H1 (cell line): ENCODE measurements around the gene DTD1. TPM values are rescaled to one million over a fixed set of nuclear protein-coding genes. Genes with fewer than 3 reads are reported as not detected.

Experiments
- ATF2 ChIP-seq: IDR thresholded peaks from 2 replicates; pipeline ENCODE4 v1.6.1; 2012; ENCODE audit warnings: low read length, inconsistent platforms
- PHF8 ChIP-seq: fragments of 200-600 bp; sonication (generic); conservative IDR thresholded peaks from 2 replicates; pipeline ENCODE4 v1.7.1; 2012; ENCODE audit warnings: low read depth, mild to moderate bottlenecking, inconsistent platforms, low read length, moderate library complexity
- RNF2 ChIP-seq: fragments of 200-900, 300-1000 bp; sonication (generic); IDR thresholded peaks from 2 replicates; pipeline ENCODE4 v1.7.1; 2016; ENCODE audit warnings: borderline replicate concordance, low read depth, mild to moderate bottlenecking, antibody characterized with exemption, low read length; ENCODE audit not compliant: poor library complexity, severe bottlenecking; ENCODE audit errors: missing control alignments
- ZNF274 ChIP-seq: IDR thresholded peaks from 2 replicates; pipeline ENCODE4 v1.7.0; 2012; ENCODE audit warnings: low read length, borderline replicate concordance; ENCODE audit errors: extremely low read depth
- polyA plus RNA-seq, 7 experiments: library from polyadenylated mRNA; depleted of rRNA in 3 of 7; stranded (reverse) in 5 of 7; unstranded in 2 of 7; fragments of >200 nt in 5 of 7; fragments of 200-250 nt in 2 of 7; gene quantifications; 1 replicate in 5 of 7; 2 replicates in 1 of 7; 4 replicates in 1 of 7; pipeline versions ENCODE4 v1.2.1 to v1.2.3, GENCODE V29; 2011 to 2013; ENCODE audit warnings: missing spikeins in 2 of 7, mixed read lengths in 2 of 7
- total RNA-seq: library from RNA; stranded (reverse); fragmentation: NEBNext Ultra II Directional; extraction: Animal tissue kit (Norgen Biotek cat#: 25700); gene quantifications from 2 replicates; pipeline ENCODE4 v1.2.1, GENCODE V29; 2021

Gene DTD1
- total and polyA plus RNA-seq, 2 of the 8 experiments (the other 6 are each of a cell fraction or from before 2014, with no cell fraction given): 49.7 to 66.6 TPM

GRCh38 chr20:18628330-18628920, 40.6 kb downstream of the DTD1 start (continued):
- TF ChIP-seq ATF2 (no peak), RNF2 (no peak), PHF8 (no peak), ZNF274 (no peak)
- TF ChIP-seq, all 59 proteins: peak for 3
